Stomach (tissue), 4 donors: ENCODE measurements around the gene KCNG2.

ENCODE experiments used
- EP300 ChIP-seq: sonication (generic); formaldehyde crosslinking; IDR thresholded peaks from one replicate; pipeline ENCODE4 v1.6.1; 2017; ENCODE audit warnings: antibody characterized with exemption
- POLR2A ChIP-seq, 4 donors: fragments of 450-650 bp; IDR thresholded peaks; one replicate each; pipeline ENCODE4 v1.6.1; 2016; ENCODE audit warnings: antibody characterized with exemption in 4 of 4, control low read depth in 2 of 4, mild to moderate bottlenecking in 1 of 4, moderate library complexity in 1 of 4
- POLR2AphosphoS5 ChIP-seq, 3 donors: sonication (generic); formaldehyde crosslinking; IDR thresholded peaks; one replicate each; pipeline ENCODE4 v1.6.1; 2016; ENCODE audit warnings: antibody characterized with exemption in 3 of 3
- TF ChIP-seq, protein P1 (sequence below), 7 experiments: fragments of 450-650 bp in 4 of 7; fragments of 200-600 bp in 3 of 7; sonication (generic) in 3 of 7; IDR thresholded peaks; one replicate each; pipeline ENCODE4 v1.5.1; 2016 to 2019; ENCODE audit warnings: antibody characterized with exemption in 7 of 7, control low read depth in 2 of 7, mild to moderate bottlenecking in 1 of 7

- TF ChIP-seq, protein P1, sequence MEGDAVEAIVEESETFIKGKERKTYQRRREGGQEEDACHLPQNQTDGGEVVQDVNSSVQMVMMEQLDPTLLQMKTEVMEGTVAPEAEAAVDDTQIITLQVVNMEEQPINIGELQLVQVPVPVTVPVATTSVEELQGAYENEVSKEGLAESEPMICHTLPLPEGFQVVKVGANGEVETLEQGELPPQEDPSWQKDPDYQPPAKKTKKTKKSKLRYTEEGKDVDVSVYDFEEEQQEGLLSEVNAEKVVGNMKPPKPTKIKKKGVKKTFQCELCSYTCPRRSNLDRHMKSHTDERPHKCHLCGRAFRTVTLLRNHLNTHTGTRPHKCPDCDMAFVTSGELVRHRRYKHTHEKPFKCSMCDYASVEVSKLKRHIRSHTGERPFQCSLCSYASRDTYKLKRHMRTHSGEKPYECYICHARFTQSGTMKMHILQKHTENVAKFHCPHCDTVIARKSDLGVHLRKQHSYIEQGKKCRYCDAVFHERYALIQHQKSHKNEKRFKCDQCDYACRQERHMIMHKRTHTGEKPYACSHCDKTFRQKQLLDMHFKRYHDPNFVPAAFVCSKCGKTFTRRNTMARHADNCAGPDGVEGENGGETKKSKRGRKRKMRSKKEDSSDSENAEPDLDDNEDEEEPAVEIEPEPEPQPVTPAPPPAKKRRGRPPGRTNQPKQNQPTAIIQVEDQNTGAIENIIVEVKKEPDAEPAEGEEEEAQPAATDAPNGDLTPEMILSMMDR (IDR thresholded peaks at IDR 0.05), result no peak
- TF ChIP-seq POLR2AphosphoS5 (IDR thresholded peaks at IDR 0.05) (no peak), POLR2A (IDR thresholded peaks at IDR 0.05) (no peak), EP300 (no peak)
Measured at GRCh38 chr18:79873449-79874110, 75.8 kb downstream of the KCNG2 start.
